Stimulated activated CD4-positive, alpha-beta T cell treated with anti-CD3 and anti-CD28 coated beads, Interleukin-1b, Interleukin-23, amount 100 ng/mL, for 1 hour (primary cell): ENCODE data around the gene VPS16.
A peak's percentile ranks its signal among the peaks of the same experiment; 100 is the strongest.
"Not testable (repeated sequence)": the region's sequence is repeated elsewhere in the genome, so short reads cannot be mapped to it uniquely, and the experiment has no call there.

Experiments
- DNase-seq, 2 donors: peaks; one replicate each; pipeline ENCODE4 v3.0.0-alpha.2; 2020; ENCODE audit warnings: low read depth in 2 of 2

VPS16 gene

GRCh38 chr20:2871661-2872458 is 31.3 kb downstream of the VPS16 start:
- DNase-seq: no peak

- peak; percentile 40 to 52 for DNase-seq
Observed at GRCh38 chr20:2872459-2873009, 32.0 kb downstream of the VPS16 start.

GRCh38 chr20:2873010-2873746 is 32.6 kb downstream of the VPS16 start, which contains the start of gene PTPRA:
Gene PTPRA, plus strand, starts transcription at chr20:2873481. Its CDS starts 90,797 bp downstream, at chr20:2964278.
- DNase-seq: peak; percentile 72 to 83

GRCh38 chr20:2873747-2874041 is 33.1 kb downstream of the VPS16 start:
- peak in 1 of 2 donors; percentile 11 for DNase-seq

GRCh38 chr20:2874456-2874855 is 33.9 kb downstream of the VPS16 start:
- DNase-seq: no peak

GRCh38 chr20:2875690-2876203 is 35.2 kb downstream of the VPS16 start:
- DNase-seq: no peak

GRCh38 chr20:2878515-2878914 is 38.0 kb downstream of the VPS16 start:
- no peak for DNase-seq

GRCh38 chr20:2879146-2879545 is 38.6 kb downstream of the VPS16 start:
- DNase-seq: no peak

- no peak for DNase-seq
Observed at GRCh38 chr20:2880650-2881049, 40.1 kb downstream of the VPS16 start.

- DNase-seq: no peak
Observed at GRCh38 chr20:2883726-2884637, 43.4 kb downstream of the VPS16 start.

- no peak for DNase-seq
Observed at GRCh38 chr20:2887715-2888114, 47.2 kb downstream of the VPS16 start.

GRCh38 chr20:2888224-2888955 is 47.8 kb downstream of the VPS16 start:
- no peak for DNase-seq

- no peak for DNase-seq
Observed at GRCh38 chr20:2889209-2889608, 48.7 kb downstream of the VPS16 start.

- no peak for DNase-seq
Observed at GRCh38 chr20:2889797-2890196, 49.3 kb downstream of the VPS16 start.

GRCh38 chr20:2890742-2891141 is 50.2 kb downstream of the VPS16 start:
- no peak for DNase-seq

GRCh38 chr20:2891343-2891742 is 50.8 kb downstream of the VPS16 start:
- no peak for DNase-seq

- no peak for DNase-seq
Observed at GRCh38 chr20:2892376-2892775, 51.8 kb downstream of the VPS16 start.

GRCh38 chr20:2894221-2894620 is 53.7 kb downstream of the VPS16 start:
- no peak for DNase-seq

- DNase-seq: not testable (repeated sequence)
Observed at GRCh38 chr20:2895154-2895553, 54.6 kb downstream of the VPS16 start.

- DNase-seq: no peak
Observed at GRCh38 chr20:2899243-2899642, 58.7 kb downstream of the VPS16 start.
